IPS DF 6.9 (cell line): Measurements from ENCODE around the gene PARD3.
"Not testable (repeated sequence)": the region's sequence is repeated elsewhere in the genome, so short reads cannot be mapped to it uniquely, and the experiment has no call there.

Experiments used
- DNase-seq: peaks from one replicate; pipeline ENCODE4 v3.0.0-alpha.2; 2013; ENCODE audit warnings: low read depth, low spot score
- H3K27ac ChIP-seq: one replicate; pipeline ENCODE4 v1.5.1; 2013; ENCODE audit warnings: low read length, control low read depth
- H3K27me3 ChIP-seq: 2 replicates; pipeline ENCODE4 v1.6.1; 2013; ENCODE audit warnings: mild to moderate bottlenecking, low read length; ENCODE audit not compliant: control insufficient read depth, insufficient read depth
- H3K36me3 ChIP-seq: 2 replicates; pipeline ENCODE4 v1.6.1; 2013; ENCODE audit warnings: low read length; ENCODE audit not compliant: control insufficient read depth, insufficient read depth
- H3K4me1 ChIP-seq: 2 replicates; pipeline ENCODE4 v1.6.1; 2013; ENCODE audit warnings: low read length; ENCODE audit not compliant: control insufficient read depth, insufficient read depth
- H3K4me3 ChIP-seq: 2 replicates; pipeline ENCODE4 v1.5.1; 2013; ENCODE audit warnings: mild to moderate bottlenecking, low read length
- H3K9me3 ChIP-seq: 2 replicates; pipeline ENCODE4 v1.6.1; 2013; ENCODE audit warnings: low read length, inconsistent platforms; ENCODE audit not compliant: control insufficient read depth, insufficient read depth
- WGBS: extraction: QIAGEN DNeasy Blood & Tissue Kit; methylation state at CpG from one replicate; pipeline ENCODE4 v1.1.7; 2013; ENCODE audit warnings: mixed read lengths, missing lambda C conversion rate; ENCODE audit not compliant: insufficient read length, insufficient coverage; 5-methylcytosine and 5-hydroxymethylcytosine counted together

Gene PARD3

DNA sequence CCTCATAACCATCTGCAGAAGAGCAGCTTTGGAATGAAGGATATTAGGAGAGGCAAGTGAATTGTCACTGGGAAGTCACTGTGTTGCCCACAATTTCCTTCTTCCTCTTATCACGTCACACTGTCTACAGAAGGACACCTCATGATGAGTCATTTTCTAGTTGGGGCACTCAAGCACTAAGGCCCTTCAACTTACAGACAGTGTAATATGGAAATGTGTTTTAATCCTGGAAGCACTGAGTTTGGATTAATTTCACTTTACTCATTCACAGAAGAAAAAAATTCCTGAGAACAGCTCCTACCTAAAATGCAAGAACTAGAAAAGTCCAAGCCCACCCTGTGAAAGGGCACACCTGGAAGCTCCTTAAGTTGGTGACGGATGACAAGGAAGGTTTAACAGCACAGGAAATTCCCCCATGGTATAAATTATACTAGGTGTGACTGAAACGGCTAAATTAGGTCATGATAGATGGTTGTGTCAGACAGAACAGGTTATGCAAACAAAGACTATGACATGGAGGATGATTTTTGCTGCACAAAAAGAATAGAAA lies 56.6 kb downstream of the PARD3 start:
- H3K36me3 ChIP-seq = no peaks in the 10 kb centered on the region
- DNase-seq = no peak
- H3K9me3 ChIP-seq = no peaks in the 10 kb centered on the region
- no peak overlapping the region for H3K27ac ChIP-seq
- H3K4me3 ChIP-seq = no peak overlapping the region
- no peaks in the 10 kb centered on the region for H3K27me3 ChIP-seq
- no peaks in the 10 kb centered on the region for H3K4me1 ChIP-seq
- no CpG with 5 or more reads among the region's 3 CpGs for WGBS

DNA sequence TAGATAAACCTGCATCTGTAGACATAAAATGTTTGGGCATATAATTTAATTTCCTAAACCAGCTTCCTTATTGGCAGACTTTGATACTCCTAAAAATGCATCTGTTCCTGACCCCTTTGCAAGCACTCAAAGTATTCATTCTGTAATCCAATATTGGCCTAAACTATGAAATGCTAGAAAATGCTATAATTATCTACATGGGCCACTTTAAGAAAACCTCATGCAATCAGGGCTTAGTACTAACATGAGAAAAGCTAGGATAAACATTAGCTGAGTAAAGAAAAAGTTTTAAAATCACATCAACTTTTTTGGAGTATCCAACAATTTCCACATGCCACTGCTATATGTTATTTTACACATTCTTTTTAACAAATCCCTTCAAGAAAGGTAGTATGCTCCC lies 57.2 kb downstream of the PARD3 start:
- H3K4me1 ChIP-seq = peaks cover 4% of the 10 kb centered on the region
- no peaks in the 10 kb centered on the region for H3K9me3 ChIP-seq
- H3K27me3 ChIP-seq = no peaks in the 10 kb centered on the region
- DNase-seq = no peak
- H3K27ac ChIP-seq = no peak overlapping the region
- no peak overlapping the region for H3K4me3 ChIP-seq
- H3K36me3 ChIP-seq = no peaks in the 10 kb centered on the region

- not testable (repeated sequence) for H3K27ac ChIP-seq, H3K27me3 ChIP-seq, H3K9me3 ChIP-seq, H3K4me1 ChIP-seq, DNase-seq, H3K36me3 ChIP-seq, H3K4me3 ChIP-seq
- WGBS = no CpG with 5 or more reads among the region's 4 CpGs
These were observed 57.9 kb downstream of the PARD3 start for GRCh38 chr10:34757181-34757580.

- DNase-seq = no peak
These were observed 58.5 kb downstream of the PARD3 start for GRCh38 chr10:34756584-34756983.

DNA sequence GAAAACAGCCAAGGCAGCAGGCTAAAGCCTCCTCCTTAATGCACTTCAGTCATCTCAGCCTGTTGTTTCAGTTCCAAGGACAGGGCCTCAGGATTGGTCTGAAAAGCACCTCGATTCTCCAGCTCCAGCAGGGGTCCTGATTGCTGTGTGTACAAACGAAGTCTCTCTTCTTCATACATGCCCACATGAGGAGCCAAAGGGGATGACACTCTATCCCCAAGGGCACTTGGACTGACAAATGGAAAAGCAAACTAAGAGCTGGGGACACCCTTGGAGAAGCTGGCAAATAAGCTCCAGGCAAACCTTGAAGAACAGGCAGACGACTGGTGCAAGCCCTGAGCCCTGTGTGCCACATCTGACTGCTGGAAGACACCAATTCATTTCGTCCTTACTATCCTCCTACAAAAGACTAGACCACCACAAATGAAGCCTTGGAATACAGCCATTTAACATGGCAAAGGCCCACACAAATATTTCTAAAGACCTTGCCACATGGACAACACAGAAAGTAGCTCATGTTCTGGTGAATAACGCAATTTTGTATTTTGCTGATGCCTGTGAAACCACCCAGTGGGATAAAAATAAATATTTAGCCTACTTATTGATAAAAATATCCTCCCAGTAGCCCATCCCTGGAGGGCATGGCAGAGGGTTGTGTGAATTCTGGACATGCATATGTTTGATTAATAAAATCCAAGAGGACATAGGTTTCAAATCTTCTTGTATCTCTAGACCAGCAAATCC lies 61.9 kb downstream of the PARD3 start:
- H3K4me3 ChIP-seq = no peak overlapping the region
- H3K9me3 ChIP-seq = no peaks in the 10 kb centered on the region
- DNase-seq = no peak
- no peak overlapping the region for H3K27ac ChIP-seq
- no CpG with 5 or more reads among the region's 5 CpGs for WGBS
- H3K27me3 ChIP-seq = no peaks in the 10 kb centered on the region
- H3K36me3 ChIP-seq = no peaks in the 10 kb centered on the region
- H3K4me1 ChIP-seq = peaks cover 4% of the 10 kb centered on the region

More at GRCh38 chr10:34756584-34756983, 58.5 kb downstream of the PARD3 start:
- no peaks in the 10 kb centered on the region for H3K36me3 ChIP-seq
- peaks cover 4% of the 10 kb centered on the region for H3K4me1 ChIP-seq
- no peaks in the 10 kb centered on the region for H3K9me3 ChIP-seq
- no CpG with 5 or more reads among the region's 3 CpGs for WGBS
- no peak overlapping the region for H3K27ac ChIP-seq
- no peaks in the 10 kb centered on the region for H3K27me3 ChIP-seq
- no peak overlapping the region for H3K4me3 ChIP-seq

DNA sequence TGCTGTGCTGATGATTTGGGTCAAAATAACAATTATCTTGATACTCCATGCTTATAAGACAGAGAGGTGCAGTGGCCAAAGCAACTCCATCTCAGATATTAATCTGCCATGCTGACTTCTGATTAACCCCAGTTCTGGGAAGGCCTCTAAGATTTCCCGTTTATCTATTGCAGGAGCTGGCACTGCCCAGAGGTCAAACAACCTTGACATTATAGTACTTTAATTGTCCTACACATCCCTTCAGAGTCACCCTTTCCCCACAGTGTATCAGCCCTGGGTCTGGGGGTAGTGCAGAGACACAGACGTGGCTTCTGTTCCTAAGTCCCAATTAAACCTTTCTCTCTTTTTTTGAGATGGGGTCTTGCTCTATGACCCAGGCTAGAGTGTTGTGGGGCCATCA lies 63.8 kb downstream of the PARD3 start:
- Histone ChIP-seq H3K4me1 (peaks cover 4% of the 10 kb centered on the region), H3K27ac (no peak overlapping the region), H3K27me3 (no peaks in the 10 kb centered on the region), H3K4me3 (no peak overlapping the region), H3K9me3 (no peaks in the 10 kb centered on the region), H3K36me3 (no peaks in the 10 kb centered on the region)
- no peak for DNase-seq
- WGBS = no CpG with 5 or more reads among the region's 2 CpGs

DNA sequence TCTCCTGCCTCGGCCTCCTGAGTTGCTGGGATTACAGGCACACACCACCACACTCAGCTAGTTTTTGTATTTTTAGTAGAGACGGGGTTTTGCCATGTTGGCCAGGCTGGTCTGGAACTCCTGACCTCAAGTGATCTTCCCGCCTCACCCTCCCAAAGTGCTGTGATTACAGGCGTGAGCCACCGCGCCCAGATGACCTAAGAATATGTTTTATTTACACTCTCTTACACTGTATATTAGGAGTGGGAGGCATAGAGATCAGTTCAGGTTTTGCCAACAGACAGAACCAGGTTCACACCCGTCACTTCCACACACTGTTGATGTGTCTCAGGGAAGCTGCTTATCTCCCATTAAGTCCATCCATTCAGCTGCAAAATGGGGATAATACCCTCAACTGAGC lies 64.3 kb downstream of the PARD3 start:
- not testable (repeated sequence) for H3K27ac ChIP-seq, H3K36me3 ChIP-seq, H3K4me3 ChIP-seq, DNase-seq, H3K9me3 ChIP-seq, H3K27me3 ChIP-seq, H3K4me1 ChIP-seq
- WGBS = no CpG with 5 or more reads among the region's 7 CpGs

DNA sequence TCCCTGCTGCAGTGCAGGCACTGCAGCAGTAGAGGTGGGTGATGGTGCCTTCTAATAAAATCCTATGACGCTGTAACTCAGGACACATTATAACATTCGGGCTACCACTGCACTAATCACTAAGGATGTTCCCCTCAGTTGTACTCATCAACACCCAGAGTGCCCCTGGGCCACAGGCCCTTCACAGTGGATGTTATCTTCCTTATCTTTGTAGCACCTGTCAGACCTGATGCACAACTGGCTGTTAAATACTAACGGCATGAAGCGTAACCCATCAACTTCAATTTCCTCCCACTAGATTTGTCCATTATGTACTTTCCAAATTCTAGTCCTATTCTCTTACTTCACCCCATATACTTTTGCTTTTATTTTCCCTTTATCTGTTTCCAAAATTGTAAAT lies 66.3 kb downstream of the PARD3 start:
- no peak overlapping the region for H3K27ac ChIP-seq
- no peak for DNase-seq
- WGBS = no CpG with 5 or more reads among the region's 4 CpGs
- H3K9me3 ChIP-seq = no peaks in the 10 kb centered on the region
- H3K27me3 ChIP-seq = no peaks in the 10 kb centered on the region
- H3K36me3 ChIP-seq = no peaks in the 10 kb centered on the region
- H3K4me1 ChIP-seq = peaks cover 4% of the 10 kb centered on the region
- no peak overlapping the region for H3K4me3 ChIP-seq

DNA sequence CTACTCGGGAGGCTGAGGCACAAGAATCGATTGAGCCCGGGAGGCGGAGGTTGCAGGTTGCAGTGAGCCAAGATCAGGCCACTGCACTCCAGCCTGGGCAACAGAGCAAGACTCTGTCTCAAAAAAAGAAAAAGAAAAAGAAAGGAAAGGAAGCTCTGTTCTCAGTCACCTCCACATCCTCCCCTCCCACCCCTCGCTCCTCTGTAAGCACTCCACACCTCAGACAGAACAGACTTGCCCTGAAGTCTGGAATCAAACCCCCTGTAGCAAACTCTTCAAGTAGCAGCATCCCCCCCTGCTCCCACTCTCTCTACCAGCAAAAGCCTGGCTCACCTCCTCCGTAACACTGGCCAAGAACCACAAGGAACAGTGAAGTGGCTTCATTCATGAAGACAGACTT lies 66.7 kb downstream of the PARD3 start:
- Histone ChIP-seq H3K36me3 (no peaks in the 10 kb centered on the region), H3K27me3 (no peaks in the 10 kb centered on the region), H3K4me1 (peaks cover 6% of the 10 kb centered on the region), H3K4me3 (no peak overlapping the region), H3K27ac (no peak overlapping the region), H3K9me3 (no peaks in the 10 kb centered on the region)
- no peak for DNase-seq
- no CpG with 5 or more reads among the region's 6 CpGs for WGBS

DNA sequence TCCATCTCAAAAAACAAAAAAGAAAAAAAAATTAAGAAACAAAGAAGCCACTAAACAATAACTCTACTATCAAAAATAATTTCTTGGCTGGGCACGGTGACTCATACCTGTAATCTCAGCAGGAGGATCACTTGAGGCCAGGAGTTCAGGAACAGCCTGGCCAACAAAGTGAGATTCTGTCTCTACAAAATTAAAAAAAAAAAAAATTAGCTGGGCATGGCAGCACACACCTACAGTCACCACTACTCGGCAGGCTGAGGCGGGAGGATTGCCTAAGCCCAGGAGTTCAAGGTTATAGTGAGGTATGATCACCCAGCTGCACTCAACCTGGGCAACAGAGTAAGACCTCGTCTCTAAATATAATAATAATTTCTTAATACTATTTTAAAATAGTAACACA lies 69.0 kb downstream of the PARD3 start:
- Histone ChIP-seq H3K4me3 (no peak overlapping the region), H3K27me3 (no peaks in the 10 kb centered on the region), H3K27ac (no peak overlapping the region), H3K36me3 (no peaks in the 10 kb centered on the region), H3K9me3 (no peaks in the 10 kb centered on the region), H3K4me1 (0 out of 2 replicates have a peak, but pooled peaks cover 1% of the 10 kb centered on the region)
- WGBS = no CpG with 5 or more reads among the region's 4 CpGs
- DNase-seq = no peak

GRCh38 chr10:34745244-34745643 lies 69.9 kb downstream of the PARD3 start:
- Histone ChIP-seq H3K27me3 (no peaks in the 10 kb centered on the region), H3K9me3 (no peaks in the 10 kb centered on the region), H3K4me1 (0 out of 2 replicates have a peak, but pooled peaks cover 1% of the 10 kb centered on the region), H3K27ac (no peak overlapping the region), H3K36me3 (no peaks in the 10 kb centered on the region), H3K4me3 (no peak overlapping the region)
- WGBS = no CpG with 5 or more reads among the region's 4 CpGs
- no peak for DNase-seq
